HEK293 (cell line): ENCODE data around the gene GPRASP3.

ENCODE experiments used
- CTCF ChIA-PET: fragments of 350-600 bp; formaldehyde crosslinking; extraction: SDS; loops from one replicate; lab custom pipeline; 2021; ENCODE audit warnings: antibody characterized with exemption; lab: Yijun Ruan, JAX
- POLR2A ChIA-PET: fragments of 300-600 bp; formaldehyde crosslinking; extraction: SDS; loops from one replicate; lab custom pipeline; 2020; ENCODE audit warnings: antibody characterized with exemption, inconsistent platforms; lab: Yijun Ruan, JAX
- H3K27ac ChIP-seq: fragments of 200-500 bp; sonication (Bioruptor generic); 2 replicates; pipeline ENCODE4 v1.5.1; 2014; ENCODE audit warnings: low read depth, low read length, control low read depth, inconsistent platforms; ENCODE audit errors: extremely low read depth
- H3K36me3 ChIP-seq, 2 experiments: fragments of 200-500 bp in 1 of 2; sonication (Bioruptor generic) in 1 of 2; 1 replicate in 1 of 2; 2 replicates in 1 of 2; pipeline ENCODE4 v1.5.1; 2014 to 2017; ENCODE audit warnings: inconsistent platforms in 2 of 2, low read length in 2 of 2; ENCODE audit not compliant: control insufficient read depth in 2 of 2, insufficient read depth in 1 of 2
- H3K4me1 ChIP-seq: fragments of 200-500 bp; sonication (Bioruptor generic); 2 replicates; pipeline ENCODE4 v1.5.1; 2014; ENCODE audit warnings: mild to moderate bottlenecking, low read length, inconsistent platforms; ENCODE audit not compliant: control insufficient read depth, insufficient read depth
- H3K4me3 ChIP-seq: 2 replicates; pipeline ENCODE4 v1.5.1; 2011; ENCODE audit warnings: low read depth, mild to moderate bottlenecking, control low read depth, low read length, moderate library complexity
- H3K9me3 ChIP-seq: fragments of 200-500 bp; sonication (Bioruptor generic); 2 replicates; pipeline ENCODE4 v1.5.1; 2014; ENCODE audit warnings: low read depth, low read length, inconsistent platforms; ENCODE audit not compliant: control insufficient read depth, insufficient read depth
- BCL6B ChIP-seq: fragments of 450-650 bp; formaldehyde crosslinking; IDR thresholded peaks from 2 replicates; pipeline ENCODE4 v1.5.1; 2017; ENCODE audit warnings: missing biosample characterization, missing genetic modification characterization
- FEZF1 ChIP-seq: fragments of 450-650 bp; formaldehyde crosslinking; IDR thresholded peaks from 2 replicates; pipeline ENCODE4 v1.5.1; 2016; ENCODE audit warnings: missing biosample characterization, missing genetic modification characterization
- IKZF3 ChIP-seq: fragments of 450-650 bp; IDR thresholded peaks from 2 replicates; pipeline ENCODE4 v1.5.0; 2018; ENCODE audit warnings: missing biosample characterization, mild to moderate bottlenecking, missing genetic modification characterization, moderate library complexity
- KLF7 ChIP-seq: fragments of 450-650 bp; formaldehyde crosslinking; IDR thresholded peaks from 2 replicates; pipeline ENCODE4 v1.5.1; 2016; ENCODE audit warnings: missing biosample characterization, missing genetic modification characterization, borderline replicate concordance
- KLF8 ChIP-seq: fragments of 450-650 bp; formaldehyde crosslinking; IDR thresholded peaks from 2 replicates; pipeline ENCODE4 v1.5.1; 2016; ENCODE audit warnings: missing biosample characterization, missing genetic modification characterization
- ZBTB17 ChIP-seq: fragments of 450-650 bp; formaldehyde crosslinking; IDR thresholded peaks from 2 replicates; pipeline ENCODE4 v1.5.1; 2016; ENCODE audit warnings: missing biosample characterization, missing genetic modification characterization
- ZBTB21 ChIP-seq: fragments of 450-650 bp; formaldehyde crosslinking; IDR thresholded peaks from 2 replicates; pipeline ENCODE4 v1.5.1; 2017; ENCODE audit warnings: missing biosample characterization, missing genetic modification characterization
- ZIC2 ChIP-seq: fragments of 450-650 bp; formaldehyde crosslinking; IDR thresholded peaks from 2 replicates; pipeline ENCODE4 v1.5.1; 2016; ENCODE audit warnings: missing biosample characterization, missing genetic modification characterization
- ZNF174 ChIP-seq: fragments of 450-650 bp; formaldehyde crosslinking; IDR thresholded peaks from 2 replicates; pipeline ENCODE4 v1.5.0; 2017; ENCODE audit warnings: missing biosample characterization, mild to moderate bottlenecking, missing genetic modification characterization
- ZNF350 ChIP-seq: fragments of 450-650 bp; formaldehyde crosslinking; IDR thresholded peaks from 2 replicates; pipeline ENCODE4 v1.5.0; 2017; ENCODE audit warnings: missing biosample characterization, mild to moderate bottlenecking, missing genetic modification characterization
- ZNF354C ChIP-seq: fragments of 450-650 bp; formaldehyde crosslinking; IDR thresholded peaks from 2 replicates; pipeline ENCODE4 v1.5.1; 2016; ENCODE audit warnings: missing biosample characterization, missing genetic modification characterization, low read depth, borderline replicate concordance
- ZNF366 ChIP-seq: fragments of 450-650 bp; formaldehyde crosslinking; conservative IDR thresholded peaks from 2 replicates; pipeline ENCODE4 v1.5.1; 2016; ENCODE audit warnings: missing biosample characterization, missing genetic modification characterization
- ZNF433 ChIP-seq: fragments of 450-650 bp; formaldehyde crosslinking; IDR thresholded peaks from 2 replicates; pipeline ENCODE4 v1.5.1; 2016; ENCODE audit warnings: missing biosample characterization, missing genetic modification characterization, low read depth
- ZNF48 ChIP-seq: fragments of 450-650 bp; formaldehyde crosslinking; IDR thresholded peaks from 2 replicates; pipeline ENCODE4 v1.5.1; 2016; ENCODE audit warnings: missing biosample characterization, missing genetic modification characterization
- ZNF501 ChIP-seq: fragments of 450-650 bp; formaldehyde crosslinking; IDR thresholded peaks from 2 replicates; pipeline ENCODE4 v1.5.1; 2016; ENCODE audit warnings: missing biosample characterization, missing genetic modification characterization
- ZNF514 ChIP-seq: fragments of 450-650 bp; formaldehyde crosslinking; IDR thresholded peaks from 2 replicates; pipeline ENCODE4 v1.5.1; 2016; ENCODE audit warnings: missing biosample characterization, missing genetic modification characterization
- ZNF521 ChIP-seq: fragments of 450-650 bp; formaldehyde crosslinking; IDR thresholded peaks from 2 replicates; pipeline ENCODE4 v1.5.1; 2017; ENCODE audit warnings: missing biosample characterization, mild to moderate bottlenecking, missing genetic modification characterization
- ZNF585B ChIP-seq: fragments of 450-650 bp; formaldehyde crosslinking; IDR thresholded peaks from 2 replicates; pipeline ENCODE4 v1.5.1; 2016; ENCODE audit warnings: missing biosample characterization, missing genetic modification characterization
- ZNF600 ChIP-seq: fragments of 450-650 bp; formaldehyde crosslinking; IDR thresholded peaks from 2 replicates; pipeline ENCODE4 v1.5.1; 2016; ENCODE audit warnings: missing biosample characterization, missing genetic modification characterization
- ZNF660 ChIP-seq: fragments of 450-650 bp; IDR thresholded peaks from 2 replicates; pipeline ENCODE4 v1.5.1; 2018; ENCODE audit warnings: missing biosample characterization, mild to moderate bottlenecking, missing genetic modification characterization
- ZNF701 ChIP-seq: fragments of 450-650 bp; formaldehyde crosslinking; IDR thresholded peaks from 2 replicates; pipeline ENCODE4 v1.5.1; 2016; ENCODE audit warnings: missing biosample characterization, missing genetic modification characterization
- ZNF747 ChIP-seq: fragments of 450-650 bp; formaldehyde crosslinking; IDR thresholded peaks from 2 replicates; pipeline ENCODE4 v1.5.1; 2016; ENCODE audit warnings: missing biosample characterization, missing genetic modification characterization
- TF ChIP-seq, protein P1 (sequence below): fragments of 450-650 bp; formaldehyde crosslinking; IDR thresholded peaks from 2 replicates; pipeline ENCODE4 v1.5.1; 2016; ENCODE audit warnings: missing biosample characterization, missing genetic modification characterization
- TF ChIP-seq, protein P2 (sequence below): fragments of 450-650 bp; formaldehyde crosslinking; IDR thresholded peaks from 2 replicates; pipeline ENCODE4 v1.5.1; 2016; ENCODE audit warnings: missing biosample characterization, missing genetic modification characterization, borderline replicate concordance
- TF ChIP-seq, protein P3 (sequence below): fragments of 450-650 bp; formaldehyde crosslinking; IDR thresholded peaks from 2 replicates; pipeline ENCODE4 v1.5.1; 2016; ENCODE audit warnings: missing biosample characterization, missing genetic modification characterization

The GPRASP3 gene

DNA sequence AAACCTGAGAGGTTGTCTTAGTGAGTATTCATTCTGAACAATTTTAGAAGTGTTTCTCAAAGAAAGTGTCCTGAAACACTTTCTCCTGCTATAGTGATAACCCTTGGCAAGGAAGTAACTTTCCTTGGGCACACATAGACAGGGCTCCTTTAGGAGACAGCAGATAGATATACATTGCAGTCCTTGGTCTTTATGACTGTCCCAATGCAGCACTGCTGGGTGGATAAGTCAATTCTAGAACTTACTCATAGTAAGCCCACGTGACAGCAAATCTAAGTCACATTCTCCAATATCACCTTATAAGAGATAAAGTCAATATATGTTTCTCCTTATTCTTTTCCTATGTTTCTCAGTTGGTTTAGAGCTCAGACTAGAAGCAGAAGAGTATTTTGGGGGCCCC is 46.7 kb downstream of the GPRASP3 start:
- CTCF ChIA-PET, result no interaction called here
- Histone ChIP-seq H3K4me1 (no peaks in the 10 kb centered on the region), H3K27ac (no peak overlapping the region), H3K36me3 (peaks cover 0 to 4% of the 10 kb centered on the region in 2 experiments; a peak in 1 of 3 replicates), H3K9me3 (no peaks in the 10 kb centered on the region), H3K4me3 (no peak overlapping the region)
- no peak for TF ChIP-seq ZBTB17
- no peak for TF ChIP-seq ZNF366
- no peak for TF ChIP-seq KLF8 (tag by site-specific recombination)
- TF ChIP-seq ZNF433 (tag by site-specific recombination), result no peak
- no peak for TF ChIP-seq ZNF585B (tag by site-specific recombination)
- TF ChIP-seq, protein P1, sequence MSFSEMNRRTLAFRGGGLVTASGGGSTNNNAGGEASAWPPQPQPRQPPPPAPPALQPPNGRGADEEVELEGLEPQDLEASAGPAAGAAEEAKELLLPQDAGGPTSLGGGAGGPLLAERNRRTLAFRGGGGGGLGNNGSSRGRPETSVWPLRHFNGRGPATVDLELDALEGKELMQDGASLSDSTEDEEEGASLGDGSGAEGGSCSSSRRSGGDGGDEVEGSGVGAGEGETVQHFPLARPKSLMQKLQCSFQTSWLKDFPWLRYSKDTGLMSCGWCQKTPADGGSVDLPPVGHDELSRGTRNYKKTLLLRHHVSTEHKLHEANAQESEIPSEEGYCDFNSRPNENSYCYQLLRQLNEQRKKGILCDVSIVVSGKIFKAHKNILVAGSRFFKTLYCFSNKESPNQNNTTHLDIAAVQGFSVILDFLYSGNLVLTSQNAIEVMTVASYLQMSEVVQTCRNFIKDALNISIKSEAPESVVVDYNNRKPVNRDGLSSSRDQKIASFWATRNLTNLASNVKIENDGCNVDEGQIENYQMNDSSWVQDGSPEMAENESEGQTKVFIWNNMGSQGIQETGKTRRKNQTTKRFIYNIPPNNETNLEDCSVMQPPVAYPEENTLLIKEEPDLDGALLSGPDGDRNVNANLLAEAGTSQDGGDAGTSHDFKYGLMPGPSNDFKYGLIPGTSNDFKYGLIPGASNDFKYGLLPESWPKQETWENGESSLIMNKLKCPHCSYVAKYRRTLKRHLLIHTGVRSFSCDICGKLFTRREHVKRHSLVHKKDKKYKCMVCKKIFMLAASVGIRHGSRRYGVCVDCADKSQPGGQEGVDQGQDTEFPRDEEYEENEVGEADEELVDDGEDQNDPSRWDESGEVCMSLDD (tag by site-specific recombination), result no peak
- TF ChIP-seq ZNF521 (tag by site-specific recombination), result no peak
- TF ChIP-seq, protein P2, sequence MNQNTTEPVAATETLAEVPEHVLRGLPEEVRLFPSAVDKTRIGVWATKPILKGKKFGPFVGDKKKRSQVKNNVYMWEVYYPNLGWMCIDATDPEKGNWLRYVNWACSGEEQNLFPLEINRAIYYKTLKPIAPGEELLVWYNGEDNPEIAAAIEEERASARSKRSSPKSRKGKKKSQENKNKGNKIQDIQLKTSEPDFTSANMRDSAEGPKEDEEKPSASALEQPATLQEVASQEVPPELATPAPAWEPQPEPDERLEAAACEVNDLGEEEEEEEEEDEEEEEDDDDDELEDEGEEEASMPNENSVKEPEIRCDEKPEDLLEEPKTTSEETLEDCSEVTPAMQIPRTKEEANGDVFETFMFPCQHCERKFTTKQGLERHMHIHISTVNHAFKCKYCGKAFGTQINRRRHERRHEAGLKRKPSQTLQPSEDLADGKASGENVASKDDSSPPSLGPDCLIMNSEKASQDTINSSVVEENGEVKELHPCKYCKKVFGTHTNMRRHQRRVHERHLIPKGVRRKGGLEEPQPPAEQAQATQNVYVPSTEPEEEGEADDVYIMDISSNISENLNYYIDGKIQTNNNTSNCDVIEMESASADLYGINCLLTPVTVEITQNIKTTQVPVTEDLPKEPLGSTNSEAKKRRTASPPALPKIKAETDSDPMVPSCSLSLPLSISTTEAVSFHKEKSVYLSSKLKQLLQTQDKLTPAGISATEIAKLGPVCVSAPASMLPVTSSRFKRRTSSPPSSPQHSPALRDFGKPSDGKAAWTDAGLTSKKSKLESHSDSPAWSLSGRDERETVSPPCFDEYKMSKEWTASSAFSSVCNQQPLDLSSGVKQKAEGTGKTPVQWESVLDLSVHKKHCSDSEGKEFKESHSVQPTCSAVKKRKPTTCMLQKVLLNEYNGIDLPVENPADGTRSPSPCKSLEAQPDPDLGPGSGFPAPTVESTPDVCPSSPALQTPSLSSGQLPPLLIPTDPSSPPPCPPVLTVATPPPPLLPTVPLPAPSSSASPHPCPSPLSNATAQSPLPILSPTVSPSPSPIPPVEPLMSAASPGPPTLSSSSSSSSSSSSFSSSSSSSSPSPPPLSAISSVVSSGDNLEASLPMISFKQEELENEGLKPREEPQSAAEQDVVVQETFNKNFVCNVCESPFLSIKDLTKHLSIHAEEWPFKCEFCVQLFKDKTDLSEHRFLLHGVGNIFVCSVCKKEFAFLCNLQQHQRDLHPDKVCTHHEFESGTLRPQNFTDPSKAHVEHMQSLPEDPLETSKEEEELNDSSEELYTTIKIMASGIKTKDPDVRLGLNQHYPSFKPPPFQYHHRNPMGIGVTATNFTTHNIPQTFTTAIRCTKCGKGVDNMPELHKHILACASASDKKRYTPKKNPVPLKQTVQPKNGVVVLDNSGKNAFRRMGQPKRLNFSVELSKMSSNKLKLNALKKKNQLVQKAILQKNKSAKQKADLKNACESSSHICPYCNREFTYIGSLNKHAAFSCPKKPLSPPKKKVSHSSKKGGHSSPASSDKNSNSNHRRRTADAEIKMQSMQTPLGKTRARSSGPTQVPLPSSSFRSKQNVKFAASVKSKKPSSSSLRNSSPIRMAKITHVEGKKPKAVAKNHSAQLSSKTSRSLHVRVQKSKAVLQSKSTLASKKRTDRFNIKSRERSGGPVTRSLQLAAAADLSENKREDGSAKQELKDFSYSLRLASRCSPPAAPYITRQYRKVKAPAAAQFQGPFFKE, result no peak
- no peak for TF ChIP-seq ZNF701 (tag by site-specific recombination)
- no peak for TF ChIP-seq ZNF174 (tag by site-specific recombination)
- POLR2A ChIA-PET, result no interaction called here

GRCh38 chrX:102768987-102769761 is 48.6 kb downstream of the GPRASP3 start:
- ChIA-PET CTCF (no interaction called here), POLR2A (no interaction called here)
- no peaks in the 10 kb centered on the region for H3K9me3 ChIP-seq
- no peaks in the 10 kb centered on the region for H3K4me1 ChIP-seq
- peaks cover 0 to 10% of the 10 kb centered on the region in 2 experiments; a peak in 1 of 3 replicates for H3K36me3 ChIP-seq
- H3K4me3 ChIP-seq, result peak overlapping the region; percentile 41
- H3K27ac ChIP-seq, result peak overlapping the region; percentile 12; the same call in 1 of the 2 replicates
- TF ChIP-seq KLF7 (tag by site-specific recombination) (no peak), ZNF660 (tag by site-specific recombination) (0 out of 2 replicates have a peak, but pooled peaks have one; percentile 20), ZNF501 (tag by site-specific recombination) (no peak), ZIC2 (tag by site-specific recombination) (no peak), BCL6B (tag by site-specific recombination) (no peak), ZNF747 (tag by site-specific recombination) (no peak), ZNF600 (no peak), IKZF3 (tag by site-specific recombination) (no peak), FEZF1 (tag by site-specific recombination) (0 out of 2 replicates have a peak, but pooled peaks have one; percentile 18), ZNF48 (tag by site-specific recombination) (no peak), ZNF514 (tag by site-specific recombination) (no peak), ZBTB21 (tag by site-specific recombination) (peak; percentile 84), ZNF350 (tag by site-specific recombination) (no peak), ZNF354C (no peak)
- TF ChIP-seq, protein P3, sequence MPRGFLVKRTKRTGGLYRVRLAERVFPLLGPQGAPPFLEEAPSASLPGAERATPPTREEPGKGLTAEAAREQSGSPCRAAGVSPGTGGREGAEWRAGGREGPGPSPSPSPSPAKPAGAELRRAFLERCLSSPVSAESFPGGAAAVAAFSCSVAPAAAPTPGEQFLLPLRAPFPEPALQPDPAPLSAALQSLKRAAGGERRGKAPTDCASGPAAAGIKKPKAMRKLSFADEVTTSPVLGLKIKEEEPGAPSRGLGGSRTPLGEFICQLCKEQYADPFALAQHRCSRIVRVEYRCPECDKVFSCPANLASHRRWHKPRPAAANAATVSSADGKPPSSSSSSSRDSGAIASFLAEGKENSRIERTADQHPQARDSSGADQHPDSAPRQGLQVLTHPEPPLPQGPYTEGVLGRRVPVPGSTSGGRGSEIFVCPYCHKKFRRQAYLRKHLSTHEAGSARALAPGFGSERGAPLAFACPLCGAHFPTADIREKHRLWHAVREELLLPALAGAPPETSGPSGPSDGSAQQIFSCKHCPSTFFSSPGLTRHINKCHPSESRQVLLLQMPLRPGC (tag by site-specific recombination), result no peak
